ENCODE results near the gene FAHD2B. TPM values are rescaled to one million over a fixed set of nuclear protein-coding genes. Genes with fewer than 3 reads are reported as not detected.
"Not testable (repeated sequence)": the region's sequence is repeated elsewhere in the genome, so short reads cannot be mapped to it uniquely, and the experiment has no call there.

Gene FAHD2B
- total RNA-seq, 2 experiments from 2014 or later, result 26.1 to 28.1 TPM

DNA sequence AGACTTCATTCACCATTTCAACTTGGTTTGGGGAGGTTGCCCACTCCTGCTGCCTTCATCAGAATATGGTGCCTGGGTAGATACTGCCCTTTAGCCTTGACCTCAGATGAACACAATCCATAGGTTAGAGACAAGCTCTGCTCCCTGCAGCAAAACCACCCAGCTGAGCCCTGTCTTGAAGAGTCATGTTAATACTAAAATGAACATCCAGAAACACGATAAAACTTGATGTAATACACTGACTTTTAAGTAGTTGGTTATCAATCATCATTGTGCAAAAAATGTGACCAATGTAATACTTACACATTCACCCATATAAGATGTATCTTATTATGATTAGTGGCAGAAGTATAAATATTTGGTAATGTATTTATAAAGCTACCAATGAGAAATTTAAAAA lies 32.7 kb downstream of the FAHD2B start:
- H3K36me3 Mint-ChIP-seq (ENCODE audit: low read depth); intact Hi-C loops (cut with micrococcal nuclease); H3K4me1 Mint-ChIP-seq (ENCODE audit: low read depth); H3K9me3 Mint-ChIP-seq; H3K27me3 Mint-ChIP-seq (ENCODE audit: low read depth); DNase-seq; H3K27ac Mint-ChIP-seq; CTCF ChIA-PET; H3K4me3 Mint-ChIP-seq: not testable (repeated sequence)

DNA sequence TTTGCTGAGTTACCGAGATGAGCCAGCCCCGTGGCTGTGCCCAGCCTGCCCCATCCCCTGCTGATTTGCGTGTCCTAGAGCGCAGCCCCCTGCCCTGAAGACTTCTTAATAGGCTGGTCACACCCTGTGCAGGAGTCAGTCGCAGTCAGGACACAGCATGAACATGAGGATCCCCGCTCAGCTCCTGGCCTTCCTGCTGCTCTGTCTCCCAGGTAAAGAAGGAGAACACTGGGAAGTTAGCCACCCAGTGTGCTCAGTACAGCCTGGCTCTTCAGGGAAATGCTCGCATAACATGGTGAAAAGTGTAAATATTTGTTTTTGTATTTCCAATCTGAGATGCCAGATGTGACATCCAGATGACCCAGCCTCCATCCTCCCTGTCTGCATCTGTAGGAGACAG lies 34.9 kb downstream of the FAHD2B start:
- CTCF ChIA-PET; intact Hi-C loops (cut with micrococcal nuclease); H3K4me1 Mint-ChIP-seq (ENCODE audit: low read depth): not testable (repeated sequence)

DNA sequence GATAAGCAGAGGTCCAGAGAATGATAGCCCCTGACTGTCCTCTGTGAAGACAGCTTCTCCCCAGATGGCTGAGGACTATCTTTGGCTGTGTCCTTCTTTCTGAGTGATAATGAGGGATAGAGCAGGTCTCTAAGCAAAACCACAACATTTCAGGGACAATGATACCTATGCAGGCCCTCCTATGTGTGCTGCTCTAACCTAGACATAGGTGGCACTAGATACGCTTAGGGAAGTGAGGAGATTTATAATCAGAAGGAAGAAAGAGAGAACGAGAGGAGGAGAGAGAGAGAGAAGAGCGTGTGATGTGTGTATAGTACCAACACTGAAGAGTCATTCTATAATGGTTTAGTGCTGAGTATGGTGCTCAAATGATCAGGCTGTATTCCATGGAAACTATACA lies 38.5 kb downstream of the FAHD2B start:
- DNase-seq; H3K27ac Mint-ChIP-seq; H3K4me1 Mint-ChIP-seq (ENCODE audit: low read depth); intact Hi-C loops (cut with micrococcal nuclease); CTCF ChIA-PET; H3K4me3 Mint-ChIP-seq; H3K9me3 Mint-ChIP-seq; H3K27me3 Mint-ChIP-seq (ENCODE audit: low read depth); H3K36me3 Mint-ChIP-seq (ENCODE audit: low read depth): not testable (repeated sequence)

More for the DNA sequence above, 34.9 kb downstream of the FAHD2B start:
- not testable (repeated sequence) for H3K27me3 Mint-ChIP-seq (ENCODE audit: low read depth); DNase-seq; H3K4me3 Mint-ChIP-seq; H3K27ac Mint-ChIP-seq; H3K36me3 Mint-ChIP-seq (ENCODE audit: low read depth); H3K9me3 Mint-ChIP-seq

DNA sequence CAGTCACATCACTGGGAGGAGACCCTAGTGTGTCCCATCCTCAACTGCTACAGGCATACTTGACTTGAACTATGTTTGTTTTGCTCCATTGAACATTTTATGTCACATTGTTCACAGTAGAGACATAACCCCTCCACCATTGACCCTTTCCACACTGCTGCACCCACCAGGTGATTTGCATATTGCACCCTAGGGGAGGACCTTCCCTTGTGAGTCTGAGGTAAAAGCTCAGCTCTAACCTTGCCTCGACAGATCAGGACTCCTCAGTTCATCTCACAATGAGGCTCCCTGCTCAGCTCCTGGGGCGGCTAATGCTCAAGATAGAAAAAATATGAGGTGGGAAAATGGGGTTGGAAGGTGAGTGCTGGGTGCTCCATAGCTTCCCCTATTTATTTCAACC lies 44.6 kb downstream of the FAHD2B start:
- H3K36me3 Mint-ChIP-seq (ENCODE audit: low read depth); CTCF ChIA-PET; H3K27ac Mint-ChIP-seq; intact Hi-C loops (cut with micrococcal nuclease); H3K27me3 Mint-ChIP-seq (ENCODE audit: low read depth); H3K4me1 Mint-ChIP-seq (ENCODE audit: low read depth); DNase-seq; H3K9me3 Mint-ChIP-seq; H3K4me3 Mint-ChIP-seq: not testable (repeated sequence)

DNA sequence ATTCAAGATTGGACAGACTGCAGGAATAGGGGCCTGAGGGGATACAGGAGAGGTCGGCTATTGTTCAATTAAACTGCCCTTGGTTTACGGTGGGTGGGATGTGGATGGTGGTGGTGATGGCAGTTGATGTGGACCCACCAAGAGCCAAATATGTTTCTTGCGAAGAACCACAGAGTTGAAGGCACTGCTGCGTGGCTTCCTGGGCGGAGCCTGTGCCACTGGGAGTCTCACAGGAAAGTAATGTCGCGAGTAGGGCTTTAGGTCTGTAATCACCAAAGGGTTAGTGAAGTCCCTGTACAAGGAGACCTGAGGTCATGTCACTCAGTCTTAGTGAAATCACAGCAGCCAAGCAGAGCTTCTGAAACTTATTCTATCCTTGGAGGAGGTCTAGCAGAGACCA lies 46.2 kb downstream of the FAHD2B start:
- intact Hi-C loops (cut with micrococcal nuclease); H3K36me3 Mint-ChIP-seq (ENCODE audit: low read depth); H3K9me3 Mint-ChIP-seq; H3K27me3 Mint-ChIP-seq (ENCODE audit: low read depth); CTCF ChIA-PET; H3K4me3 Mint-ChIP-seq; DNase-seq; H3K27ac Mint-ChIP-seq; H3K4me1 Mint-ChIP-seq (ENCODE audit: low read depth): not testable (repeated sequence)

DNA sequence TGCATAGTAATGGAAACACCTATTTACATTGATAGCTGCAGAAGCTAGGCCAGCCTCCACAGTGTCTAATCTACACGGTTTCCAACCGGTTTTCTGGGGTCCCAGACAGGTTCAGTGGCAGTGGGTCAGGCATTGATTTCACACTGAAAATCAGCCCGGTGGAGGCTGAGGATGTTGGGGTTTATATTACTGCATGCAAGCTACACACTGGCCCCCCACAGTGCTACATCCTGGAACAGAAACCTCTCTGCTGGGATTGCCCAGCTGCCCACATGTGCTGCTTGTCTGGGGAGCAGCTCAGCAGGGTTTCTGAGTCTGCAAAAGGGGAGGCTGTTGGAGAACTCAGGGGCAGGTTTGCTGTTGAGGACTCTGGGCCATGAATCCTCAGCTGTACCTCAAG lies 48.0 kb downstream of the FAHD2B start:
- CTCF ChIA-PET; H3K9me3 Mint-ChIP-seq; H3K4me3 Mint-ChIP-seq; H3K27me3 Mint-ChIP-seq (ENCODE audit: low read depth); DNase-seq; H3K27ac Mint-ChIP-seq; H3K36me3 Mint-ChIP-seq (ENCODE audit: low read depth); intact Hi-C loops (cut with micrococcal nuclease); H3K4me1 Mint-ChIP-seq (ENCODE audit: low read depth): not testable (repeated sequence)

DNA sequence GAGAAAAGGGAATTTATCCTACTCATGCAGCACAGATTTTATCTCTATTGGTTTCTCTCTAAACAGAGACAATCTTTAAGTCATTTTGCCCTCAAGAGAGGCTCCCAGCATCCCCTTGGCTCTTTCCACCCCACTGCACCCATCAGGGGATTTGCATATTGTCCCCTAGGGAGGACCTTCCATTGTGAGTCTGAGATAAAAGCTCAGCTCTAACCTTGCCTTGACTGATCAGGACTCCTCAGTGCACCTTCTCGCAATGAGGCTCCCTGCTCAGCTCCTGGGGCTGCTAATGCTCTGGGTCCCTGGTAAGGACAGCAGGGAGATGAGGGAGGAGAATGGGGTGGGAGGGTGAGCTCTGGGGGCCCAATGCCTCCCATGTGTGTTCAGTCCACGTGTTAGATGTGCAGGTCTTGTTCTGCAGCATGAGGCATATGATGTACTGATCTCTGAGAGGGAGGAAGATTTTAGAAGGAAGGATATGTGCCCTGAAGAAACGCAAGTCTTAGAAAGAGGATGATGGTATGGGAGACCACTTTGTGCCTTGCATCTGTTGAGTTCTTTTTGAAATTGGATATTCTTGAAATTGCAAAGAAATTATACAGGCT lies 48.7 kb downstream of the FAHD2B start:
- H3K27ac Mint-ChIP-seq; H3K27me3 Mint-ChIP-seq (ENCODE audit: low read depth); intact Hi-C loops (cut with micrococcal nuclease); H3K4me1 Mint-ChIP-seq (ENCODE audit: low read depth); H3K4me3 Mint-ChIP-seq; CTCF ChIA-PET; DNase-seq; H3K9me3 Mint-ChIP-seq; H3K36me3 Mint-ChIP-seq (ENCODE audit: low read depth): not testable (repeated sequence)

Other genes with a start within 250 kb of the FAHD2B start
- 10 to 100 TPM; 25.0 to 27.3 TPM for gene ANKRD39, start 236.9 kb downstream of the FAHD2B start, total RNA-seq
- 1 to 10 TPM; 7.7 to 8.5 TPM for gene SEMA4C, start 224.8 kb downstream of the FAHD2B start, total RNA-seq
- gene FAM178B, start 108.3 kb downstream of the FAHD2B start, total RNA-seq, result under 1 TPM; 0.17 to 0.35 TPM
- 10 to 100 TPM; 21.0 to 23.0 TPM for gene ANKRD36, start 18.3 kb upstream of the FAHD2B start, total RNA-seq